Adipocyte (in vitro differentiated cells): ENCODE measurements around the gene COPZ1.
A peak's percentile ranks its signal among the peaks of the same experiment; 100 is the strongest.

Experiments used
- DNase-seq: peaks from one replicate; pipeline ENCODE4 v3.0.0-alpha.2; 2015; ENCODE audit warnings: low read depth
- H3K27me3 ChIP-seq: replicated peaks from 2 replicates; pipeline ENCODE4 v1.7.0; 2013; ENCODE audit warnings: mild to moderate bottlenecking, low read length, moderate library complexity; ENCODE audit not compliant: control insufficient read depth, insufficient read depth
- H3K36me3 ChIP-seq: 2 replicates; pipeline ENCODE4 v1.7.0; 2013; ENCODE audit warnings: low read length, mild to moderate bottlenecking, moderate library complexity; ENCODE audit not compliant: control insufficient read depth, insufficient read depth, severe bottlenecking
- H3K4me1 ChIP-seq: 2 replicates; pipeline ENCODE4 v1.7.0; 2013; ENCODE audit warnings: mild to moderate bottlenecking, low read length, moderate library complexity; ENCODE audit not compliant: control insufficient read depth, insufficient read depth
- H3K4me3 ChIP-seq: 2 replicates; pipeline ENCODE4 v1.7.0; 2013; ENCODE audit warnings: mild to moderate bottlenecking, low read length, moderate library complexity
- H3K9ac ChIP-seq: 2 replicates; pipeline ENCODE4 v1.7.0; 2013; ENCODE audit warnings: mild to moderate bottlenecking, low read length, moderate library complexity
- H3K9me3 ChIP-seq: 2 replicates; pipeline ENCODE4 v1.7.0; 2013; ENCODE audit warnings: mild to moderate bottlenecking, low read length, moderate library complexity; ENCODE audit not compliant: control insufficient read depth

COPZ1 gene

DNA sequence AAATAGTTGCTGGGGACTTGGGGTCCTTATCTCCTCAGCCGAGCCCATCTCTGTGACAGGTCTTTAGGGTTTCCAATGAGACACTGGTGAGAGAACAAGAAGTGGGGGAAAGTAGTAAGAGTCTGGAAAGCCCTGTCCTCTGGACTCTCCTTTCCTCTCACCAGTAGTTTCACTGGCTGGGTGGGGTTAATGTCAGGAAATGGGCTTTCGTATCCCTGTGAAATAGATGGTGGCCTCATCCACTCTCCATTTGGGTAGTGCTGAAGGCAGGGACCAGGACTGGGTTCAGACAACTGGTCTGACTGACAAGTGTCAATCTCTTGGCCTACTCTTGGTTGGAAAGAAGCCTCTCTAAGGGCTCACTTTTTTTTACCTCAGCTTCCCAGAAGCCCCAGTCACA lies 52.1 kb downstream of the COPZ1 start:
- H3K27me3 ChIP-seq: no peaks in the 10 kb centered on the region
- H3K9me3 ChIP-seq: no peaks in the 10 kb centered on the region
- H3K9ac ChIP-seq: peak overlapping the region; percentile 28
- H3K4me3 ChIP-seq: no peak overlapping the region
- H3K4me1 ChIP-seq: peaks cover 47% of the 10 kb centered on the region
- H3K36me3 ChIP-seq: peaks cover 3% of the 10 kb centered on the region
- DNase-seq: no peak

DNA sequence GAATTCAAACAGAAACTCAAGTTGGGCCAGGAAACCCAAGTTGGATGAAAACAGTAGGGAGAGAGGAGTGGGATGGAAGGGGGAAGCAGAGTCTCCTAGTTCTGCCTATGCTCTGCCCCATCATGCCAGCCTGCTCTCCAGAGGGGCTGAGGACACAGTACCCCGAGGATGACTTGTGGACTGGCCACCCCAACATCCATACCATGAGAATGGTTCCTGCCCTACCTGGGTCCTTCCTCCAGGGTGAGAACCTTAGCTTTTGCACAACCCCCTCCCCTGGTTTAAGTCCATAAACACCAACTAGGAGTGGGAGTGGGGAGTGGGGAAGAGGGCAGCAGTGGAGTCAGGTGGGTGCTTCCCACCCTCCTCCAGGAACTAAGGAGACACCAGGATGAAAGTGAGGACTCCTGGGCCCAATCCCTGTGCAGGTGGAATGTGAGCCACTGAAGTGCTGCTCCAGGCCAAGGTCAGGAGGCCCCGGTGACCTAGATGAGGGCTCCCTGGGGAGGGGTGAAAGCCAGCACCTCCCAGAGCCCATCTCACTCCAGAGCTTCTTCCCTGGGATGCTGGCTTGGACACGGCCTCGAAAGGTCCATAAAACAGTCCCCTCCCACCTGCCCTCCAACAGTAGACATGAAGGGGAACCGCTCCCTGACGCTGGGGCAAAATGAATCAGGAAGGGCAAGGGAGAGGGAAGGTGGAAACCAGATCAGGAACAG lies 53.0 kb downstream of the COPZ1 start:
- no peak overlapping the region for H3K9ac ChIP-seq
- H3K4me3 ChIP-seq: peak overlapping the region; percentile 77
- H3K36me3 ChIP-seq: no peaks in the 10 kb centered on the region
- DNase-seq: no peak
- peaks cover 46% of the 10 kb centered on the region for H3K4me1 ChIP-seq
- no peaks in the 10 kb centered on the region for H3K9me3 ChIP-seq
- H3K27me3 ChIP-seq: no peaks in the 10 kb centered on the region

DNA sequence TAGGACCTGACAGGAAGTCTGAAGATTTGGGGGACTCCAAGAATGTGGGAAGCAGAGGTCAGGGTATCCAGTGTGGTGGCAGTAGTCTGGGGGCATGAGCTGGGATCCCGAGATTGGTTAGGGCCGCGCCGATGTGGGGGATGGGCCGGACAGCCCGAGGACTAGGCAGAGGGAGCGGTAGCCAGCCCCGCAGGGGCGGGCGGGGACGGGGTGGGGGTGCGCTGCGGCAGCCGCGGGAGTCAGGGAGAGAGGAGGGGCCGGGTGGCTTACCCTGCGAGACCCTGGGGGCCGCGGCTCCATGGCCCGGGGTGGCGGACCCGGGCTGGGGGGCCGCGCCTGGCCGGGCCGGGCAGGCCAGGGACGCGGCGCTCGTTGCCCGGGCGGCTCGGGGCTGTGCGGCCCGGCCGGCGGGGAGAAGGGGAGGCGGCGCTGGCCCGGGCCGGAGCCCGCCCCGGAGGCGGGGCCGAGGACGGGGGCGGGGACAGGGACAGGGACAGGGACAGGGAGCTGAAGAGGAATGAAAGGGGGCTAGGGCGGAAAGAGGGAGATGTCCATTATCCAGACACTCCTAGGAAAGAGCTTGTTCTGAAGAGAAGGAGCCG lies 54.0 kb downstream of the COPZ1 start:
- Histone ChIP-seq H3K4me3 (peak overlapping the region; percentile 77), H3K36me3 (no peaks in the 10 kb centered on the region), H3K9ac (peak overlapping the region; percentile 70), H3K9me3 (no peaks in the 10 kb centered on the region), H3K27me3 (no peaks in the 10 kb centered on the region), H3K4me1 (peaks cover 44% of the 10 kb centered on the region)
- DNase-seq: peak; percentile 82

DNA sequence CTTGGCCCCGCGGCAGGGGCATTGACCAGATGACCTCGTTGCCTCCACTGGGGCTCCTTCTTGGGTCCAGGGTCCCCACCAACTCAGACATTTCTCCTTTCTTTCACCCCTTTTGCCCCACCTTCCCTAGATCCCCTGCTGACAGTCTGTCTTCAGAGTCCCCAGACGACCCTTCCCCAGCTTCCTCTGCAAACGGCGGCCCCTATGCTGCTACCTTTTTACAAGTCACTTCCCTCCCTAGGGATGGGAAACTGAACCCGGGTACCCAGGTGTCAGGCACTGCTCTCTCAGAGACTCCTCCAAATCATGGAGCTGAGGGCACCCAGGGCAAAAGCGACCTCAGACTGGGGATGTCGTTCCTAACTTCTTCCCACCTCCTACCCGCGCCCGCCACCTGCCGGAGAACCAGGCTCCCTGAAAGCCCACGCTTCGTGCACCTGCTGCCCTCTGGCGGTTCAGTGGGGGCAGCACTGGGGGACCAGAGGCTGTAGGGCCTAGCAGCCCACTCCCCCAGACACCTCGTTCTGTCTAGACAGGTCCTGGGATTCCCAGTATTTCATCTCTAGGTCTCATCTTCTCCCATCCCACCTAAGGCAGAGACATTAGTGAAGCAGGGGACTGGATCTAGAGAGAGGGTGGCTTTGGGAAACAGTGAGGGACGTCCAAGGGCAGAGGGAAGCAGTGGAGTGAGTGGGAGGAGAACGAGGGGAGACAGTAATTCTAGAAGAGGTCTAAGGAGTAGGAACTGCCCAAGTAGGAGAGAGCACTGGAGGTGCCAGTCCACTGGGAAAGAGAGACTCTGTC lies 54.7 kb downstream of the COPZ1 start:
- peak; percentile 98 for DNase-seq
- H3K9ac ChIP-seq: peak overlapping the region; percentile 70
- H3K27me3 ChIP-seq: no peaks in the 10 kb centered on the region
- no peaks in the 10 kb centered on the region for H3K9me3 ChIP-seq
- H3K4me3 ChIP-seq: peak overlapping the region; percentile 77
- no peaks in the 10 kb centered on the region for H3K36me3 ChIP-seq
- peaks cover 40% of the 10 kb centered on the region for H3K4me1 ChIP-seq

DNA sequence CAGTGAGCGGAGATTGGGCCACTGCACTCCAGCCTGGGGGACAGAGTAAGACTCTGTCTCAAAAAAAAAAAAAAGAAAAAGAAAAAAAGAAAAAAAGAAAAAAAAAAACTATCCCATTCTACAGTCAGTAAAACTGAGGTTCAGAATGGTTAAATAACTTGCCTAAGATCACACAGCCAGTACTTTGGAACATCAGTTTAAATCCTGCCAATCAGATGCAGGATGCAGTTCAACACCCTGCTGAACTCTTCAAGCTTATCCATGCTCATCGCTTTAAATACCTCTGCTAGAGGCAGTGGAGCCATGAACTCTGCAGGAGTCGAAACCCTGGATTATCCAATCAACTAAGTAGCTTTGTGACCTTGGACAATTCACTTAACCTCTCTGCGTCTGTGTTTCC lies 56.2 kb downstream of the COPZ1 start:
- H3K9ac ChIP-seq: no peak overlapping the region
- H3K27me3 ChIP-seq: no peaks in the 10 kb centered on the region
- peaks cover 40% of the 10 kb centered on the region for H3K4me1 ChIP-seq
- H3K4me3 ChIP-seq: no peak overlapping the region
- no peaks in the 10 kb centered on the region for H3K9me3 ChIP-seq
- DNase-seq: no peak
- H3K36me3 ChIP-seq: no peaks in the 10 kb centered on the region

DNA sequence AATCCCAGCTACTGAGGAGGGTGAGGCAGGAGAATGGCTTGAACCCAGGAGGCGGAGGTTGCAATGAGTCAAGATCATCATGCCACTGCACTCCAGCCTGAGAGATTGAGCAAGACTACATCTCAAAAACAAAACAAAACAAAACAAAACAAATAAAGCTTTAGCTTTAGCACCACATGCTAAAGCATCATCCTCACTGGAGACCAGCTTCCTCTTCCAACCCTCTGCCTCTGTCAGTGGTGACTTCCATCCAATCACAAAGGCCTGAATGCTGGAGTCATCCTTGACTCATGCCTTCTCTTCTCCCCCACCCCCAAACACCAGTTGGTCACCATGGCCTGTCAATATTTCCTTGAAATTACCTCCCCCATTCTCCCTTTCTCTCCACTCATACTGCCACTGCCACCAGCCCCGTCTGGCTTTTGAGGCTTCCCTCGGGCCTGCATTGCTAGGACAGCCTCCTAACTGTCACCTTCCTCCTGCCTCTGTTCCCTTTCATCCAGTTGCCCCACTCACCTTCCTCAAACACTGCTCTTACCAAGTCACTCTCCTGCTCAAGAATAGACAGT lies 58.2 kb downstream of the COPZ1 start:
- no peak overlapping the region for H3K4me3 ChIP-seq
- H3K9me3 ChIP-seq: no peaks in the 10 kb centered on the region
- no peak overlapping the region for H3K9ac ChIP-seq
- H3K4me1 ChIP-seq: peaks cover 34% of the 10 kb centered on the region
- H3K27me3 ChIP-seq: no peaks in the 10 kb centered on the region
- peak; percentile 63 for DNase-seq
- H3K36me3 ChIP-seq: no peaks in the 10 kb centered on the region

DNA sequence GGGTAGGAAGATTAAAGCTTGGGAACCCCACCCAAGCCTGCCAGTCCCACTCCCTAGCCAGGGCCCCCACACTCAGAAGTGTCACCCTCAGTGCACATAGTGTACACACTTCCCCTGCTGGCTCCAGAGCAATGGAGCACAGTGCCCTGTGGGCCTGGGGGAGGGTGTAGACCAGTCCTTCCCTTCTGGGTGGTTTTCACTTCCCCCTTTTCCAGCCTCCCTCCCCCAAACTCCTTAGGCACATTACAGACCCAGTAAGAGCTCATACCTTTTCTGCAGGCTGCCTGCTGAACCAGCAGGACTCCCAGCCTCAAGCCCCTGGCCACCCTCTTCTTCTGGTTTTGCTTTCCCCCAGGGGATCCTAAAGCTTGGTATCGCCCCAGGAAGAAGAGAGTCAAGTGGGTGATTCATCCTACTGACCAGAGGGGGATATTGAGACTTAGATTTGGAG lies 59.7 kb downstream of the COPZ1 start, which contains the start of gene ZNF385A:
Gene ZNF385A (minus strand): TSS at position 143 of the 451 bp plus-strand sequence. CDS start 219 bp downstream, outside the sequence.
- H3K4me1 ChIP-seq: peaks cover 30% of the 10 kb centered on the region
- no peaks in the 10 kb centered on the region for H3K9me3 ChIP-seq
- DNase-seq: no peak
- peak within 1 kb of the TSS; percentile 41 for H3K9ac ChIP-seq
- no peaks in the 10 kb centered on the region for H3K27me3 ChIP-seq
- no peaks in the 10 kb centered on the region for H3K36me3 ChIP-seq
- no peak within 1 kb of the TSS for H3K4me3 ChIP-seq

DNA sequence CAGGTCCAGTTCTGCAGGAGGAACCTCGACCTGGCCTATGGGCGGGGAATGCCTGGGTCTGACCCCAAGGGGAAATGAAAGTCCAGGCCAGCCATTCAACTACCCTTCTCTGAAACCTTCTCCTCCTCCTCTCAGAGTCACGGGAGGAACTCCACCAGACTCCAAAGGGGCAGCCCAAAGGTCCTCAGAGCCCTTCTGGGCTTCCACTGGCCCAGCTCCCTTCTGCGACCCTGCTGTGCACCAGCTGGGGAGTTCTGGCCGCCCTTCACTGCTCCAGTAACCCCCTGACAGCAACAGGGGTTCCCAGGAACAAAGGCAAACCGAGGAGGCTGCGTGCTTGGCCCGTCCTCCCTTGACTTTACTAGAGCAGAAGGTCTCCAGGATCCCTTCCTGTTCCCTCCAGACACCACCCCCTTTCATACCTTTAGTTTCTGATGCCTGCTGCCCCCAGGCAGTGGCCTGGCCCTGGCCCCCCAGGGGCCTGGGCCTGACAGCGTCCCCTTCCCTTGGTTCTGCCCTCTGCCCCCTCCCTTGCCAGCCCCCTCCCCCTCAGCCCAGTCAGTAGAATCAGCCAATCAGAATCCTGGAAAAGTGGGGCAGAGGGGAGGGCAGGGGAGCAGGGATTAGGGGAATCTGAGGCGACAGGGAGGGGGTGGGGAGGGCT lies 60.5 kb downstream of the COPZ1 start:
- Histone ChIP-seq H3K9me3 (no peaks in the 10 kb centered on the region), H3K4me3 (no peak overlapping the region), H3K4me1 (peaks cover 30% of the 10 kb centered on the region), H3K27me3 (no peaks in the 10 kb centered on the region), H3K36me3 (no peaks in the 10 kb centered on the region), H3K9ac (peak overlapping the region; percentile 41)
- no peak for DNase-seq

DNA sequence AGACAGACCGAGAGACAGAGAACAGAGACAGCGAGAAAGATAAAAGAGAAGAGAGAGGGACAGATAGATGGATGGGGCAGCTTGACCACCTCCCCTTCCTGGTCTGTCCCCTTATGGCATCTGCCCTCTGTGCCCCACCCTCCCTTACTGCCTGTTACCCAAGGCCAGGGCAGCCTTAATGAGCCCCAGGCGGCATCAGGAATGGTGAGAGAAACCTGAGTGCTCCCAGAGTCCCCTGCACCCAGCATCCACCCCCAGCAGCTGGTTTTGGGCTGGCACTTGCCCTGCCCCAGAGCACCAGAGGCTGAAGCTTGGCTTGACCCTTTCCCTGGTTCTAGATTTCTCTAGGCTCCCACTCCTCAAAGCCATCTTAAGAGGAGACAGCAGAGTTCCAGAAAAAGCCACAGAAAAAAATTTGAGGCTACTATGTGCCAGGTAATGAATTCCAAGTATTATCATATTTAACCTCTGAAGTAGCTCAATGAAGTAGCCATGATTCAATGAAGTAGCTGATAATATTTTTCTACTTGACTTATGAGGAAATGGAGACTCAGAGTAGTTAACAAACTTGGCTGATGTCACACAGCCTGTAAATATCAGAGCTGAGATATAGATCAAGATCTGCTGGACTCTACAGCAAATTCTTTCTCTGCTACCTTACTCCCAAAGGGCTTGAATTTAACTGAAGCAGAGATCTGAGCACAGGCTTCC lies 61.6 kb downstream of the COPZ1 start:
- peaks cover 30% of the 10 kb centered on the region for H3K4me1 ChIP-seq
- no peak overlapping the region for H3K4me3 ChIP-seq
- no peaks in the 10 kb centered on the region for H3K9me3 ChIP-seq
- no peak for DNase-seq
- H3K9ac ChIP-seq: no peak overlapping the region
- no peaks in the 10 kb centered on the region for H3K27me3 ChIP-seq
- H3K36me3 ChIP-seq: no peaks in the 10 kb centered on the region

DNA sequence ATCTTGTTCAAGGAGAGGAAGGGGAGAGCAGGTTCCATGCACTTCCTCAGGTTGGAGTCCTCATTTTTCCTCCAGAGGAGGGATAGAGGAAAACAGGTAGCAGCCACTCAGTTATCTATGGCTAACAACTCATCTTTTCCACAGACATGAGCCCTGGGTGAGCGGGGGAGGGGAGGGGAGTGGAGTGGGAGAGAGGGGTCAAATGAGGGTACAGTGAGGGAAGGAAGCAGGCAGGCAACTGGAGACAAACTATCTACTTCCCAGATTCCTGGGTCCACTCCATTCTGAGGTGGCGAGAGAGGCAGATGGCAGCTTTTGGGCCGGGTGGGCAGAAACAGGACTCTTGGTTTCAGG lies 62.2 kb downstream of the COPZ1 start:
- Histone ChIP-seq H3K9ac (no peak overlapping the region), H3K4me3 (no peak overlapping the region), H3K4me1 (peaks cover 30% of the 10 kb centered on the region), H3K36me3 (no peaks in the 10 kb centered on the region), H3K27me3 (no peaks in the 10 kb centered on the region), H3K9me3 (no peaks in the 10 kb centered on the region)
- DNase-seq: no peak
